ENCODE measurements around the gene EID2B.

The EID2B gene

DNA sequence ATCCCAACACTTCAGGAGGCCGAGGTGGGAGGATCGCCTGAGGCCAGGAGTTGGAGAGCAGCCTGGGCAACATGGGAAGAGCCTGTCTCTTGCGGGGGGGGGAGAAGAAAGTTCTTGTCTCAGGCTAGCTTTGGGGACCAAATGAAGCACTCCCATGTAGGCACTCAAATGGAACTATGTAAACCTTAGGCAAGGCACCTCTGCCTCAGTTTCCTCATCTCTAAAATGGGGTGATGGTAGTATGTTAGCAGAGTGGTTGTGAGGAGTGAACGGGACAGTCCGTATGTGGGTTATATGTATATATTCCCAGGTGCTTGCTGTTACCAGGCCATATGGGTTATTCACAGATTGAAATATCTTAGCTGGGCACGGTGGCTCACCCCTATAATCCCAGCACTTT lies 40.4 kb downstream of the EID2B start:
- no peak overlapping the region for H3K4me2 ChIP-seq (ENCODE audit: low read depth, low read length, poor library complexity, severe bottlenecking)
- no peak overlapping the region for H3K9ac ChIP-seq (ENCODE audit: low read depth, low read length, poor library complexity, severe bottlenecking)
- H3F3A ChIP-seq (ENCODE audit: low read depth), result no peaks in the 10 kb centered on the region
- no peak for TF ChIP-seq EZH2phosphoT487 (IDR thresholded peaks at IDR 0.05; ENCODE audit: borderline replicate concordance)
- TF ChIP-seq, protein P1, sequence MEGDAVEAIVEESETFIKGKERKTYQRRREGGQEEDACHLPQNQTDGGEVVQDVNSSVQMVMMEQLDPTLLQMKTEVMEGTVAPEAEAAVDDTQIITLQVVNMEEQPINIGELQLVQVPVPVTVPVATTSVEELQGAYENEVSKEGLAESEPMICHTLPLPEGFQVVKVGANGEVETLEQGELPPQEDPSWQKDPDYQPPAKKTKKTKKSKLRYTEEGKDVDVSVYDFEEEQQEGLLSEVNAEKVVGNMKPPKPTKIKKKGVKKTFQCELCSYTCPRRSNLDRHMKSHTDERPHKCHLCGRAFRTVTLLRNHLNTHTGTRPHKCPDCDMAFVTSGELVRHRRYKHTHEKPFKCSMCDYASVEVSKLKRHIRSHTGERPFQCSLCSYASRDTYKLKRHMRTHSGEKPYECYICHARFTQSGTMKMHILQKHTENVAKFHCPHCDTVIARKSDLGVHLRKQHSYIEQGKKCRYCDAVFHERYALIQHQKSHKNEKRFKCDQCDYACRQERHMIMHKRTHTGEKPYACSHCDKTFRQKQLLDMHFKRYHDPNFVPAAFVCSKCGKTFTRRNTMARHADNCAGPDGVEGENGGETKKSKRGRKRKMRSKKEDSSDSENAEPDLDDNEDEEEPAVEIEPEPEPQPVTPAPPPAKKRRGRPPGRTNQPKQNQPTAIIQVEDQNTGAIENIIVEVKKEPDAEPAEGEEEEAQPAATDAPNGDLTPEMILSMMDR (conservative IDR thresholded peaks at IDR 0.05; ENCODE audit: low read length), result no peak
- H3K27me3 ChIP-seq (ENCODE audit: insufficient read depth, low read length, poor library complexity, severe bottlenecking), result no peaks in the 10 kb centered on the region
- H3K79me2 ChIP-seq (ENCODE audit: insufficient read depth, low read length), result no peaks in the 10 kb centered on the region
- H3K9me3 ChIP-seq (ENCODE audit: insufficient read depth, low read depth, low read length), result no peaks in the 10 kb centered on the region
- peaks cover 34% of the 10 kb centered on the region; the same call in 1 of the 2 replicates for H3K36me3 ChIP-seq (ENCODE audit: insufficient read depth, low read length)
- H3K4me3 ChIP-seq (ENCODE audit: low read length, poor library complexity, severe bottlenecking), result no peak overlapping the region
- no peaks in the 10 kb centered on the region for H4K20me1 ChIP-seq (ENCODE audit: insufficient read depth, low read length, poor library complexity, severe bottlenecking)
- no peaks in the 10 kb centered on the region for H3K9me2 ChIP-seq (replicated peaks; ENCODE audit: low read depth, low read length)
- no peak overlapping the region for H2AFZ ChIP-seq (ENCODE audit: low read length)
- peaks cover 1% of the 10 kb centered on the region for H3K4me1 ChIP-seq (ENCODE audit: insufficient read depth, low read length, poor library complexity, severe bottlenecking)

DNA sequence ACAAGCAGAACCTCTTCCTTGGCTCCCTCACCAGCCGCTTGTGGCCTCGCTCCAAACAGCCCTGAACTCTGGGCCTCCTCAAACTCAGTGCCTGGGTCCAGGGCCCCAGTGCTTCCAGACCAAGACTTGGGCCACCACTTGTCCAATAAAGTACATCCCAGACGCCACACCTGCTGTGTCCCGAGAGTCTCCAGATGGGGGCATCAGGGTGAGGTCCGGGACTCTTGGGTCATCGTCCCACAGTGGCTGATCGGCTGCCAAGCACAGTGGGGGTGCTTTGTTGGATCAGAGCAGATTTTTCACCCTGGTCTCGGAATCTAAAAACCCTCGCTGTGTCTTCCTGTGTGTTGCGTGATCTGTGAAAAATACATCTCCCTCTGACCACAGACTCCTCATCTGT lies 42.9 kb downstream of the EID2B start:
- Histone ChIP-seq H3F3A (ENCODE audit: low read depth) (no peaks in the 10 kb centered on the region), H3K4me1 (ENCODE audit: insufficient read depth, low read length, poor library complexity, severe bottlenecking) (no peaks in the 10 kb centered on the region), H3K4me3 (ENCODE audit: low read length, poor library complexity, severe bottlenecking) (no peak overlapping the region), H4K20me1 (ENCODE audit: insufficient read depth, low read length, poor library complexity, severe bottlenecking) (no peaks in the 10 kb centered on the region), H2AFZ (ENCODE audit: low read length) (no peak overlapping the region), H3K9ac (ENCODE audit: low read depth, low read length, poor library complexity, severe bottlenecking) (no peak overlapping the region), H3K27me3 (ENCODE audit: insufficient read depth, low read length, poor library complexity, severe bottlenecking) (no peaks in the 10 kb centered on the region), H3K79me2 (ENCODE audit: insufficient read depth, low read length) (no peaks in the 10 kb centered on the region; the same call in 1 of the 2 replicates), H3K36me3 (ENCODE audit: insufficient read depth, low read length) (peaks cover 48% of the 10 kb centered on the region; the same call in 1 of the 2 replicates), H3K4me2 (ENCODE audit: low read depth, low read length, poor library complexity, severe bottlenecking) (no peak overlapping the region), H3K9me2 (replicated peaks; ENCODE audit: low read depth, low read length) (no peaks in the 10 kb centered on the region), H3K9me3 (ENCODE audit: insufficient read depth, low read depth, low read length) (no peaks in the 10 kb centered on the region)
- no peak for TF ChIP-seq EZH2phosphoT487 (IDR thresholded peaks at IDR 0.05; ENCODE audit: borderline replicate concordance)
- TF ChIP-seq, protein P1 (conservative IDR thresholded peaks at IDR 0.05; ENCODE audit: low read length), result no peak

DNA sequence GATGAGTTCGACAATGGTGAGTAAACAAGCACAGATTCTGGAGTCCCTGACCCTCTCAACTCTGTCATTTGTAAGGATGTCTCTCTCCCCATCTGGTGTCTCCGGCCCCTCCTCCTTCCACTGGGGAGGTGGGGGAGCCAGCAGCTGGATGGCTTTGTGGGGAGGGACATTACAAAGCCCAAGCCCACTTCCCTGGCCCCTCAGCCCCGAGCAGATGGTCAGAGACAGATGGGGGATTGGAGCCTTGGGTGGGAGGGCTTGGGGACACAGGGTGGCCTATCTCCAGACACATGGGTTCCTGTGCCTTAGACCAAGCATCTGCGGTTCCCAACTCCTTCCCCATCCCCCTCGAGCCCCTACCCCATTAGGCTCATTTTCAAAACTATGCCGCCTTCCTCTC lies 49.5 kb downstream of the EID2B start:
- no peaks in the 10 kb centered on the region for H3F3A ChIP-seq (ENCODE audit: low read depth)
- no peaks in the 10 kb centered on the region for H3K9me2 ChIP-seq (replicated peaks; ENCODE audit: low read depth, low read length)
- peaks cover 20% of the 10 kb centered on the region; the same call in 1 of the 2 replicates for H3K36me3 ChIP-seq (ENCODE audit: insufficient read depth, low read length)
- peaks cover 21% of the 10 kb centered on the region for H3K79me2 ChIP-seq (ENCODE audit: insufficient read depth, low read length)
- no peak overlapping the region for H2AFZ ChIP-seq (ENCODE audit: low read length)
- no peaks in the 10 kb centered on the region for H3K4me1 ChIP-seq (ENCODE audit: insufficient read depth, low read length, poor library complexity, severe bottlenecking)
- peak overlapping the region; percentile 35 for H3K4me2 ChIP-seq (ENCODE audit: low read depth, low read length, poor library complexity, severe bottlenecking)
- H4K20me1 ChIP-seq (ENCODE audit: insufficient read depth, low read length, poor library complexity, severe bottlenecking), result peaks cover 11% of the 10 kb centered on the region
- H3K27me3 ChIP-seq (ENCODE audit: insufficient read depth, low read length, poor library complexity, severe bottlenecking), result no peaks in the 10 kb centered on the region
- no peak for TF ChIP-seq EZH2phosphoT487 (IDR thresholded peaks at IDR 0.05; ENCODE audit: borderline replicate concordance)
- TF ChIP-seq, protein P1 (conservative IDR thresholded peaks at IDR 0.05; ENCODE audit: low read length), result no peak
- H3K9me3 ChIP-seq (ENCODE audit: insufficient read depth, low read depth, low read length), result no peaks in the 10 kb centered on the region
- no peak overlapping the region for H3K9ac ChIP-seq (ENCODE audit: low read depth, low read length, poor library complexity, severe bottlenecking)
- no peak overlapping the region for H3K4me3 ChIP-seq (ENCODE audit: low read length, poor library complexity, severe bottlenecking)
